IMR-90 (cell line): Measurements from ENCODE around the gene SRSF5. TPM values are rescaled to one million over a fixed set of nuclear protein-coding genes. Genes with fewer than 3 reads are reported as not detected.

ENCODE experiments used
- ATAC-seq: fragments of 200-7000 bp; cut with Tn5 transposase; 2 replicates; pipeline ENCODE4 v1.9.1; 2020; ENCODE audit warnings: low read depth, mild to moderate bottlenecking, moderate library complexity
- BruUV-seq: library from RNA; stranded (reverse); fragments of 400-500 nt; replicated peaks from 2 replicates; lab custom pipeline; 2021; lab: Mats Ljungman, UMichigan
- CTCF ChIA-PET: fragments of 300-600 bp; formaldehyde crosslinking; extraction: SDS; loops from one replicate; lab custom pipeline; 2021; ENCODE audit warnings: antibody characterized with exemption; lab: Yijun Ruan, JAX
- POLR2A ChIA-PET: fragments of 300-600 bp; sonication (Branson Sonifier 250); formaldehyde crosslinking; loops from one replicate; lab custom pipeline; 2022; ENCODE audit warnings: antibody characterized with exemption; ENCODE audit not compliant: unreplicated experiment; lab: Charles Lee
- DNase-seq: peaks from one replicate; pipeline ENCODE4 v3.0.0; 2013
- H2AFZ ChIP-seq: replicated peaks from 2 replicates; pipeline ENCODE3; 2013; ENCODE audit warnings: low read length, mild to moderate bottlenecking; ENCODE audit not compliant: poor library complexity
- H2AK5ac ChIP-seq: 2 replicates; pipeline ENCODE4 v1.6.1; 2013; ENCODE audit warnings: low read depth, low read length, inconsistent platforms
- H2AK9ac ChIP-seq: replicated peaks from 2 replicates; pipeline ENCODE3; 2013; ENCODE audit warnings: mild to moderate bottlenecking, low read depth, low read length, moderate library complexity; ENCODE audit not compliant: poor library complexity
- H2BK120ac ChIP-seq: 2 replicates; pipeline ENCODE4 v1.6.1; 2013; ENCODE audit warnings: low read depth, low read length, inconsistent platforms
- H2BK15ac ChIP-seq: 3 replicates; pipeline ENCODE4 v1.6.1; 2013; ENCODE audit warnings: low read depth, low read length, inconsistent platforms
- H2BK20ac ChIP-seq: 2 replicates; pipeline ENCODE4 v1.6.1; 2013; ENCODE audit warnings: low read depth, mild to moderate bottlenecking, inconsistent platforms, low read length, moderate library complexity
- H2BK5ac ChIP-seq: 2 replicates; pipeline ENCODE4 v1.6.1; 2013; ENCODE audit warnings: mild to moderate bottlenecking, low read depth, low read length, inconsistent platforms; ENCODE audit not compliant: poor library complexity, severe bottlenecking
- H3K14ac ChIP-seq: replicated peaks from 2 replicates; pipeline ENCODE4 v1.6.1; 2013; ENCODE audit warnings: low read depth, low read length, inconsistent platforms
- H3K18ac ChIP-seq: 2 replicates; pipeline ENCODE4 v1.6.1; 2013; ENCODE audit warnings: low read depth, low read length, control low read depth
- H3K23ac ChIP-seq: 2 replicates; pipeline ENCODE4 v1.6.1; 2013; ENCODE audit warnings: low read depth, low read length, inconsistent platforms
- H3K27ac ChIP-seq: 2 replicates; pipeline ENCODE4 v1.5.1; 2013; ENCODE audit warnings: mild to moderate bottlenecking, control low read depth, low read length; ENCODE audit not compliant: insufficient read depth
- H3K27me3 ChIP-seq: 2 replicates; pipeline ENCODE4 v1.6.1; 2013; ENCODE audit warnings: low read length; ENCODE audit not compliant: control insufficient read depth, insufficient read depth
- H3K36me3 ChIP-seq: 2 replicates; pipeline ENCODE4 v1.6.1; 2013; ENCODE audit warnings: low read length, mixed read lengths; ENCODE audit not compliant: control insufficient read depth, insufficient read depth
- H3K4ac ChIP-seq: 2 replicates; pipeline ENCODE4 v1.6.1; 2013; ENCODE audit warnings: low read depth, low read length, inconsistent platforms
- H3K4me1 ChIP-seq: 2 replicates; pipeline ENCODE4 v1.6.1; 2013; ENCODE audit warnings: low read length, mixed read lengths; ENCODE audit not compliant: control insufficient read depth, insufficient read depth
- H3K4me2 ChIP-seq: 2 replicates; pipeline ENCODE4 v1.6.1; 2013; ENCODE audit warnings: low read depth, mild to moderate bottlenecking, control low read depth, low read length, moderate library complexity
- H3K4me3 ChIP-seq: 2 replicates; pipeline ENCODE4 v1.5.1; 2013; ENCODE audit warnings: low read depth, mild to moderate bottlenecking, control low read depth, low read length, moderate library complexity; ENCODE audit not compliant: insufficient read depth
- H3K56ac ChIP-seq: 2 replicates; pipeline ENCODE4 v1.6.1; 2013; ENCODE audit warnings: low read length, inconsistent platforms; ENCODE audit not compliant: insufficient read depth; ENCODE audit errors: extremely low read depth
- H3K79me1 ChIP-seq, 2 experiments: 2 replicates each; pipeline ENCODE4 v1.6.1; 2013; ENCODE audit warnings: low read length in 2 of 2, inconsistent platforms in 1 of 2, low read depth in 1 of 2
- H3K9ac ChIP-seq: 2 replicates; pipeline ENCODE4 v1.6.1; 2013; ENCODE audit warnings: low read depth, low read length, control low read depth
- H3K9me1 ChIP-seq: 2 replicates; pipeline ENCODE4 v1.6.1; 2013; ENCODE audit warnings: low read length, inconsistent platforms; ENCODE audit not compliant: insufficient read depth
- H3K9me3 ChIP-seq: 2 replicates; pipeline ENCODE4 v1.6.1; 2013; ENCODE audit warnings: low read length; ENCODE audit not compliant: control insufficient read depth, insufficient read depth
- H4K20me1 ChIP-seq: 2 replicates; pipeline ENCODE4 v1.6.1; 2013; ENCODE audit warnings: low read length, inconsistent platforms; ENCODE audit not compliant: insufficient read depth
- H4K5ac ChIP-seq: 2 replicates; pipeline ENCODE4 v1.6.1; 2013; ENCODE audit warnings: mild to moderate bottlenecking, low read depth, low read length, control low read depth
- H4K8ac ChIP-seq, 2 experiments: 2 replicates each; pipeline ENCODE4 v1.6.1; 2013; ENCODE audit warnings: low read depth in 2 of 2, low read length in 2 of 2, control low read depth in 1 of 2, inconsistent platforms in 1 of 2
- H4K91ac ChIP-seq: 2 replicates; pipeline ENCODE4 v1.6.1; 2013; ENCODE audit warnings: low read depth, low read length, inconsistent platforms; ENCODE audit not compliant: insufficient read depth
- BHLHE40 ChIP-seq: fragments of 150-350 bp; IDR thresholded peaks from 2 replicates; pipeline ENCODE4 v1.6.1; 2016; ENCODE audit warnings: mild to moderate bottlenecking, low read depth, low read length
- CEBPB ChIP-seq: IDR thresholded peaks from 2 replicates; pipeline ENCODE4 v1.6.1; 2012; ENCODE audit warnings: low read depth, low read length, improper control_type of control experiment
- CHD1 ChIP-seq: IDR thresholded peaks from 2 replicates; pipeline ENCODE4 v1.6.1; 2012; ENCODE audit warnings: low read depth, low read length, improper control_type of control experiment
- ELK1 ChIP-seq: fragments of 150-350 bp; IDR thresholded peaks from 2 replicates; pipeline ENCODE4 v1.6.1; 2016; ENCODE audit warnings: low read depth, mild to moderate bottlenecking, low read length, moderate library complexity, borderline replicate concordance
- FOS ChIP-seq: fragments of 150-350 bp; IDR thresholded peaks from 2 replicates; pipeline ENCODE4 v1.6.1; 2016; ENCODE audit warnings: low read depth, low read length
- MXI1 ChIP-seq: IDR thresholded peaks from 2 replicates; pipeline ENCODE4 v1.6.1; 2012; ENCODE audit warnings: low read depth, mild to moderate bottlenecking, low read length, moderate library complexity, borderline replicate concordance
- NFE2L2 ChIP-seq: fragments of 150-350 bp; IDR thresholded peaks from 2 replicates; pipeline ENCODE4 v1.6.1; 2016; ENCODE audit warnings: low read depth, mild to moderate bottlenecking, low read length
- POLR2A ChIP-seq: IDR thresholded peaks from 2 replicates; pipeline ENCODE4 v1.6.1; 2012; ENCODE audit warnings: mild to moderate bottlenecking, low read depth, low read length
- RAD21 ChIP-seq: IDR thresholded peaks from 2 replicates; pipeline ENCODE4 v1.6.1; 2012; ENCODE audit warnings: low read length, improper control_type of control experiment
- RCOR1 ChIP-seq: IDR thresholded peaks from 2 replicates; pipeline ENCODE4 v1.6.1; 2012; ENCODE audit warnings: mild to moderate bottlenecking, low read length, improper control_type of control experiment; ENCODE audit not compliant: insufficient replicate concordance
- RFX5 ChIP-seq: IDR thresholded peaks from 2 replicates; pipeline ENCODE4 v1.8.0; 2012; ENCODE audit warnings: low read depth, mild to moderate bottlenecking, low read length, moderate library complexity
- SMC3 ChIP-seq: fragments of 150-350 bp; IDR thresholded peaks from 2 replicates; pipeline ENCODE4 v1.6.1; 2016; ENCODE audit warnings: low read depth, mild to moderate bottlenecking, antibody characterized with exemption, low read length, moderate library complexity
- USF2 ChIP-seq: fragments of 150-350 bp; IDR thresholded peaks from 2 replicates; pipeline ENCODE4 v1.6.1; 2017; ENCODE audit warnings: mild to moderate bottlenecking, antibody characterized with exemption, low read length, low read depth
- WGBS, 2 experiments: methylation state at CpG; one replicate each; pipeline versions ENCODE4 v1.1.5 to v1.1.7; 2013; ENCODE audit warnings: missing lambda C conversion rate in 2 of 2; ENCODE audit not compliant: insufficient read length in 1 of 2; ENCODE audit errors: extremely low coverage in 2 of 2; 5-methylcytosine and 5-hydroxymethylcytosine counted together
- dilution Hi-C: fragments of 300-500 bp; cut with HindIII; formaldehyde crosslinking; loops from one replicate; pipeline ENCODE4 v1.14.3; 2018; ENCODE audit warnings: low sequenced_read_pairs; ENCODE audit not compliant: unreplicated experiment
- in situ Hi-C: fragments of 300-500 bp; cut with MboI; formaldehyde crosslinking; loops from 3 replicates; pipeline ENCODE4 v1.14.3; 2019; ENCODE audit warnings: low sequenced_read_pairs, inconsistent platforms, mixed read lengths
- intact Hi-C: fragments of 100-400 bp; cut with micrococcal nuclease; formaldehyde crosslinking; loops from 2 replicates; pipeline ENCODE4 v1.10.0; 2022
- polyA plus RNA-seq, 3 experiments: library from polyadenylated mRNA; depleted of rRNA; stranded (reverse); fragments of >200 nt; gene quantifications; 2 replicates each; pipeline ENCODE4 v1.2.3, GENCODE V29; 2012; ENCODE audit warnings: low replicate concordance in 1 of 3
- total RNA-seq: library from RNA; depleted of rRNA; stranded (reverse); fragments of >200 nt; gene quantifications from 2 replicates; pipeline ENCODE4 v1.2.3, GENCODE V29; 2012
- TF ChIP-seq, protein P1 (sequence below): conservative IDR thresholded peaks from 2 replicates; pipeline ENCODE4 v1.5.1; 2012; ENCODE audit warnings: mild to moderate bottlenecking, low read depth, low read length, improper control_type of control experiment

SRSF5 gene
- total and polyA plus RNA-seq, 2 of the 4 experiments (the other 2 are of a cell fraction): 29.4 to 229 TPM

- Histone ChIP-seq H3K23ac (no peak overlapping the region), H3K79me1 (no peaks in the 10 kb centered on the region), H3K9ac (no peak overlapping the region), H3K27me3 (peaks cover 5% of the 10 kb centered on the region), H3K9me3 (no peaks in the 10 kb centered on the region), H2BK15ac (no peak overlapping the region), H4K20me1 (no peaks in the 10 kb centered on the region; the same call in 1 of the 2 replicates), H3K36me3 (no peaks in the 10 kb centered on the region), H3K18ac (no peak overlapping the region), H3K4me3 (no peak overlapping the region), H4K91ac (no peak overlapping the region), H3K14ac (no peak overlapping the region), H2AFZ (no peak overlapping the region), H4K8ac (no peak overlapping the region), H3K27ac (no peak overlapping the region), H2AK9ac (no peak overlapping the region), H3K4me1 (no peaks in the 10 kb centered on the region), H2BK120ac (no peak overlapping the region), H3K4me2 (no peak overlapping the region), H2AK5ac (no peak overlapping the region), H2BK20ac (no peak overlapping the region), H3K9me1 (0 out of 2 replicates have a peak, but pooled peaks cover 2% of the 10 kb centered on the region), H3K4ac (no peak overlapping the region), H4K5ac (no peak overlapping the region), H2BK5ac (no peak overlapping the region), H3K56ac (no peak overlapping the region)
- no CpG with 5 or more reads among the region's 3 CpGs for WGBS, 2 experiments
- dilution Hi-C loops (no loop called here), in situ Hi-C loops (no loop called here), intact Hi-C loops (no loop called here)
- ChIA-PET POLR2A (no interaction called here), CTCF (no interaction called here)
- TF ChIP-seq USF2 (no peak), RFX5 (no peak), NFE2L2 (no peak), BHLHE40 (no peak), RCOR1 (no peak), CEBPB (no peak), MXI1 (no peak), FOS (no peak), SMC3 (no peak), POLR2A (no peak), RAD21 (no peak), CHD1 (no peak), ELK1 (no peak)
- TF ChIP-seq, protein P1, sequence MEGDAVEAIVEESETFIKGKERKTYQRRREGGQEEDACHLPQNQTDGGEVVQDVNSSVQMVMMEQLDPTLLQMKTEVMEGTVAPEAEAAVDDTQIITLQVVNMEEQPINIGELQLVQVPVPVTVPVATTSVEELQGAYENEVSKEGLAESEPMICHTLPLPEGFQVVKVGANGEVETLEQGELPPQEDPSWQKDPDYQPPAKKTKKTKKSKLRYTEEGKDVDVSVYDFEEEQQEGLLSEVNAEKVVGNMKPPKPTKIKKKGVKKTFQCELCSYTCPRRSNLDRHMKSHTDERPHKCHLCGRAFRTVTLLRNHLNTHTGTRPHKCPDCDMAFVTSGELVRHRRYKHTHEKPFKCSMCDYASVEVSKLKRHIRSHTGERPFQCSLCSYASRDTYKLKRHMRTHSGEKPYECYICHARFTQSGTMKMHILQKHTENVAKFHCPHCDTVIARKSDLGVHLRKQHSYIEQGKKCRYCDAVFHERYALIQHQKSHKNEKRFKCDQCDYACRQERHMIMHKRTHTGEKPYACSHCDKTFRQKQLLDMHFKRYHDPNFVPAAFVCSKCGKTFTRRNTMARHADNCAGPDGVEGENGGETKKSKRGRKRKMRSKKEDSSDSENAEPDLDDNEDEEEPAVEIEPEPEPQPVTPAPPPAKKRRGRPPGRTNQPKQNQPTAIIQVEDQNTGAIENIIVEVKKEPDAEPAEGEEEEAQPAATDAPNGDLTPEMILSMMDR: no peak
- DNase-seq (no peak), ATAC-seq (no peak)
- no TSS peak for BruUV-seq
Measured at GRCh38 chr14:69794791-69795190, 27.8 kb downstream of the SRSF5 start.
